Naive thymus-derived CD8-positive, alpha-beta T cell (primary cell): ENCODE data around the gene MYCN. TPM values are rescaled to one million over a fixed set of nuclear protein-coding genes. Genes with fewer than 3 reads are reported as not detected.

ENCODE experiments used
- ATAC-seq, 2 donors: fragments of 150-1000 bp; cut with Tn5 transposase in 1 of 2; sonication (Bioruptor Pico), chemical (Tn5 transposase) in 1 of 2; 1 replicate in 1 of 2; 2 replicates in 1 of 2; pipeline ENCODE4 v1.10.0; 2021; ENCODE audit warnings: mild to moderate bottlenecking in 2 of 2, moderate library complexity in 2 of 2
- POLR2A ChIA-PET: fragments of 350-600 bp; sonication (Branson Sonifier 250); formaldehyde crosslinking; loops from one replicate; lab custom pipeline; 2021; ENCODE audit warnings: antibody characterized with exemption; lab: Charles Lee
- DNase-seq, 10 donors: peaks; one replicate each; pipeline versions ENCODE4 v3.0.0 to v3.0.0-alpha.2; 2020 to 2022
- H3K27ac Mint-ChIP-seq, 10 donors: one replicate each; pipeline ENCODE4 v1.8.0; 2020 to 2022; ENCODE audit warnings: mild to moderate bottlenecking in 10 of 10, mixed read lengths in 10 of 10, moderate library complexity in 4 of 10, inconsistent platforms in 1 of 10
- H3K27me3 Mint-ChIP-seq, 5 donors: one replicate each; pipeline ENCODE4 v1.8.0; 2021 to 2022; ENCODE audit warnings: mixed read lengths in 5 of 5
- H3K36me3 Mint-ChIP-seq, 3 donors: one replicate each; pipeline ENCODE4 v1.8.0; 2020 to 2022; ENCODE audit warnings: mixed read lengths in 3 of 3, mild to moderate bottlenecking in 2 of 3, inconsistent platforms in 1 of 3
- H3K4me1 Mint-ChIP-seq, 4 donors: one replicate each; pipeline ENCODE4 v1.8.0; 2021 to 2022; ENCODE audit warnings: mixed read lengths in 4 of 4
- H3K4me3 Mint-ChIP-seq, 10 donors: one replicate each; pipeline ENCODE4 v1.8.0; 2020 to 2022; ENCODE audit warnings: mild to moderate bottlenecking in 10 of 10, mixed read lengths in 10 of 10, moderate library complexity in 6 of 10, inconsistent platforms in 1 of 10
- H3K9me3 Mint-ChIP-seq, 9 donors: one replicate each; pipeline ENCODE4 v1.8.0; 2020 to 2022; ENCODE audit warnings: mixed read lengths in 9 of 9, mild to moderate bottlenecking in 3 of 9, inconsistent platforms in 1 of 9, moderate library complexity in 1 of 9
- polyA plus RNA-seq, 3 donors: library from polyadenylated mRNA; unstranded; fragments of 300-500 nt; fragmentation: Illumina TruSeq; gene quantifications; one replicate each; pipeline ENCODE4 v1.2.3, GENCODE V29; 2021
- total RNA-seq, 8 experiments: library from RNA in 2 of 8; stranded (reverse) in 2 of 8; gene quantifications; one replicate each; pipeline ENCODE4 v1.2.3 and lab custom pipeline; 2021 to 2026

Gene MYCN
- total and polyA plus RNA-seq, 5 experiments from 2014 or later: 0.16 to 0.58 TPM; not detected in 3

- DNase-seq (no peak), ATAC-seq (no peak)
- POLR2A ChIA-PET: no interaction called here
Observed at GRCh38 chr2:15984368-15985255, 44.3 kb downstream of the MYCN start.

GRCh38 chr2:15985531-15985930, 45.2 kb downstream of the MYCN start:
- H3K4me1 Mint-ChIP-seq: peaks cover 5 to 13% (median 12%) of the 10 kb centered on the region in 4 donors
- POLR2A ChIA-PET: no interaction called here
- no peaks in the 10 kb centered on the region for H3K36me3 Mint-ChIP-seq
- H3K27ac Mint-ChIP-seq: no peak overlapping the region
- ATAC-seq (no peak), DNase-seq (no peak)
- H3K27me3 Mint-ChIP-seq: no peaks in the 10 kb centered on the region
- no peaks in the 10 kb centered on the region for H3K9me3 Mint-ChIP-seq
- H3K4me3 Mint-ChIP-seq: no peak overlapping the region

More at GRCh38 chr2:15984368-15985255, 44.3 kb downstream of the MYCN start:
- no peaks in the 10 kb centered on the region for H3K27me3 Mint-ChIP-seq
- H3K27ac Mint-ChIP-seq: no peak overlapping the region
- H3K4me1 Mint-ChIP-seq: peaks cover 5 to 13% (median 11%) of the 10 kb centered on the region in 4 donors
- no peaks in the 10 kb centered on the region for H3K9me3 Mint-ChIP-seq
- no peaks in the 10 kb centered on the region for H3K36me3 Mint-ChIP-seq
- no peak overlapping the region for H3K4me3 Mint-ChIP-seq

- no peaks in the 10 kb centered on the region for H3K36me3 Mint-ChIP-seq
- ATAC-seq (no peak), DNase-seq (no peak)
- peaks cover 5 to 13% (median 12%) of the 10 kb centered on the region in 4 donors for H3K4me1 Mint-ChIP-seq
- POLR2A ChIA-PET: no interaction called here
- H3K4me3 Mint-ChIP-seq: no peak overlapping the region
- H3K27ac Mint-ChIP-seq: no peak overlapping the region
- H3K9me3 Mint-ChIP-seq: no peaks in the 10 kb centered on the region
- H3K27me3 Mint-ChIP-seq: no peaks in the 10 kb centered on the region
Observed at GRCh38 chr2:15986068-15986560, 45.8 kb downstream of the MYCN start.

GRCh38 chr2:15986644-15987043, 46.3 kb downstream of the MYCN start:
- H3K36me3 Mint-ChIP-seq: no peaks in the 10 kb centered on the region
- POLR2A ChIA-PET: no interaction called here
- DNase-seq: no peak
- peaks cover 5 to 13% (median 12%) of the 10 kb centered on the region in 4 donors for H3K4me1 Mint-ChIP-seq
- H3K9me3 Mint-ChIP-seq: no peaks in the 10 kb centered on the region
- no peak overlapping the region for H3K27ac Mint-ChIP-seq
- ATAC-seq: no peak
- no peaks in the 10 kb centered on the region for H3K27me3 Mint-ChIP-seq
- H3K4me3 Mint-ChIP-seq: no peak overlapping the region

GRCh38 chr2:15988733-15989132, 48.4 kb downstream of the MYCN start:
- Mint-ChIP-seq H3K9me3 (peaks cover 0 to under 1% (median 0%) of the 10 kb centered on the region in 9 donors), H3K4me1 (peaks cover 0 to 3% (median 0%) of the 10 kb centered on the region in 4 donors), H3K27me3 (no peaks in the 10 kb centered on the region), H3K27ac (no peak overlapping the region), H3K36me3 (no peaks in the 10 kb centered on the region), H3K4me3 (no peak overlapping the region)
- ATAC-seq: no peak
- DNase-seq: no peak
- POLR2A ChIA-PET: no interaction called here

GRCh38 chr2:15989559-15989958, 49.2 kb downstream of the MYCN start:
- POLR2A ChIA-PET: no interaction called here
- Mint-ChIP-seq H3K9me3 (peaks cover 0 to 2% (median 0%) of the 10 kb centered on the region in 9 donors), H3K4me1 (peaks cover 0 to 6% (median under 1%) of the 10 kb centered on the region in 4 donors), H3K27me3 (no peaks in the 10 kb centered on the region), H3K36me3 (no peaks in the 10 kb centered on the region), H3K27ac (peak overlapping the region in 2 of 10 donors; percentile 14 to 43), H3K4me3 (no peak overlapping the region)
- DNase-seq (no peak), ATAC-seq (no peak)

- POLR2A ChIA-PET: no interaction called here
- no peak overlapping the region for H3K4me3 Mint-ChIP-seq
- peaks cover 0 to 8% (median under 1%) of the 10 kb centered on the region in 4 donors for H3K4me1 Mint-ChIP-seq
- no peak for DNase-seq
- peaks cover 0 to 4% (median 0%) of the 10 kb centered on the region in 9 donors for H3K9me3 Mint-ChIP-seq
- no peaks in the 10 kb centered on the region for H3K27me3 Mint-ChIP-seq
- no peak for ATAC-seq
- no peaks in the 10 kb centered on the region for H3K36me3 Mint-ChIP-seq
- peak overlapping the region in 1 of 10 donors; percentile 25 for H3K27ac Mint-ChIP-seq
Observed at GRCh38 chr2:15990151-15991101, 50.1 kb downstream of the MYCN start.

- no peaks in the 10 kb centered on the region for H3K27me3 Mint-ChIP-seq
- H3K9me3 Mint-ChIP-seq: peaks cover 0 to 4% (median 0%) of the 10 kb centered on the region in 9 donors
- ATAC-seq: no peak
Observed at GRCh38 chr2:15991231-15991630, 50.9 kb downstream of the MYCN start.

GRCh38 chr2:15992457-15993231, 52.3 kb downstream of the MYCN start:
- peaks cover 0 to 4% (median 0%) of the 10 kb centered on the region in 9 donors for H3K9me3 Mint-ChIP-seq
- peaks cover 0 to 10% (median under 1%) of the 10 kb centered on the region in 4 donors for H3K4me1 Mint-ChIP-seq
- no peaks in the 10 kb centered on the region for H3K27me3 Mint-ChIP-seq
- H3K4me3 Mint-ChIP-seq: no peak overlapping the region
- no peaks in the 10 kb centered on the region for H3K36me3 Mint-ChIP-seq
- ATAC-seq: no peak
- no peak for DNase-seq
- no peak overlapping the region for H3K27ac Mint-ChIP-seq
- POLR2A ChIA-PET: no interaction called here

More at GRCh38 chr2:15991231-15991630, 50.9 kb downstream of the MYCN start:
- H3K4me1 Mint-ChIP-seq: peaks cover 0 to 8% (median under 1%) of the 10 kb centered on the region in 4 donors
- no peak for DNase-seq
- no peak overlapping the region for H3K27ac Mint-ChIP-seq
- POLR2A ChIA-PET: no interaction called here
- H3K36me3 Mint-ChIP-seq: no peaks in the 10 kb centered on the region
- H3K4me3 Mint-ChIP-seq: no peak overlapping the region

GRCh38 chr2:15993232-15993610, 52.9 kb downstream of the MYCN start:
- no peak overlapping the region for H3K27ac Mint-ChIP-seq
- no peaks in the 10 kb centered on the region for H3K36me3 Mint-ChIP-seq
- H3K4me1 Mint-ChIP-seq: peaks cover 0 to 10% (median under 1%) of the 10 kb centered on the region in 4 donors
- POLR2A ChIA-PET: no interaction called here
- no peaks in the 10 kb centered on the region for H3K27me3 Mint-ChIP-seq
- no peak overlapping the region for H3K4me3 Mint-ChIP-seq
- peaks cover 0 to 4% (median 0%) of the 10 kb centered on the region in 9 donors for H3K9me3 Mint-ChIP-seq
- DNase-seq: no peak
- ATAC-seq: no peak

GRCh38 chr2:15993666-15994065, 53.3 kb downstream of the MYCN start:
- no peak for DNase-seq
- Mint-ChIP-seq H3K27ac (peak overlapping the region in 1 of 10 donors; percentile 91), H3K9me3 (peaks cover 0 to 4% (median 0%) of the 10 kb centered on the region in 9 donors), H3K27me3 (peaks cover 0 to 1% (median 0%) of the 10 kb centered on the region in 5 donors), H3K36me3 (no peaks in the 10 kb centered on the region), H3K4me1 (peaks cover 0 to 10% (median under 1%) of the 10 kb centered on the region in 4 donors), H3K4me3 (no peak overlapping the region)
- no peak for ATAC-seq
- POLR2A ChIA-PET: no interaction called here

GRCh38 chr2:15995603-15996002, 55.3 kb downstream of the MYCN start:
- DNase-seq (no peak), ATAC-seq (no peak)
- H3K4me3 Mint-ChIP-seq: no peak overlapping the region
- H3K27ac Mint-ChIP-seq: no peak overlapping the region
- H3K4me1 Mint-ChIP-seq: peaks cover 0 to 12% (median under 1%) of the 10 kb centered on the region in 4 donors
- POLR2A ChIA-PET: no interaction called here
- peaks cover 0 to 5% (median 1%) of the 10 kb centered on the region in 5 donors for H3K27me3 Mint-ChIP-seq
- H3K36me3 Mint-ChIP-seq: no peaks in the 10 kb centered on the region
- H3K9me3 Mint-ChIP-seq: peaks cover 0 to 4% (median 0%) of the 10 kb centered on the region in 9 donors
